ENCODE data around the gene SNX24. TPM values are rescaled to one million over a fixed set of nuclear protein-coding genes. Genes with fewer than 3 reads are reported as not detected.

The SNX24 gene
- total and polyA plus RNA-seq, 2 of the 4 experiments (the other 2 are of a cell fraction), result 13.8 to 15.0 TPM

DNA sequence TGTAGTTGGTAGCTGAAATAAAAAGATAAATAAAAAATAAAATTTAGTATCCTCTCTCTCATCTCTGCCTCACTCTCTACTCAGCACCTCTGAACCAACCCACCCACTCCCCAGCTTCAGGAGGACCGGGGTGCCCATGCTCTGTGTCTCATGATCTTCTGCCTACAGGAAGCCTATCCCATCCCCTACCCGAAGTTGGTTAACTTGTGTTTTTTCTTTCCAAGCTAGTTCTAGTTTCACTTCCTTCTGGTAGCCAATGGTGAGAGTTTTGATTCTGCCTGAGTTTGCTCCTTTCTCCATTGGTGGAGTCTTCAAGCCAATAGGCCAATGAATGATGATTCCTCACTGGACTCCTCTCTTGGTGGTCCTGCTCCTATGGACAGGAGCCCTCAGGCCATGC lies 32.1 kb downstream of the SNX24 start:
- no peak overlapping the region for H3K4ac ChIP-seq (ENCODE audit: low read depth, low read length)
- no peaks in the 10 kb centered on the region for H4K20me1 ChIP-seq (ENCODE audit: insufficient read depth, low read length)
- no peak overlapping the region for H3K9ac ChIP-seq (ENCODE audit: low read depth, low read length)
- H3K56ac ChIP-seq (ENCODE audit: extremely low read depth, insufficient read depth, low read length), result no peak overlapping the region
- in situ Hi-C loops (cut with MboI; ENCODE audit: low sequenced_read_pairs) (no loop called here), intact Hi-C loops (cut with micrococcal nuclease) (no loop called here), dilution Hi-C loops (cut with HindIII; ENCODE audit: low sequenced_read_pairs, unreplicated experiment) (no loop called here)
- no peak overlapping the region for H2BK5ac ChIP-seq (ENCODE audit: low read depth, low read length, poor library complexity, severe bottlenecking)
- DNase-seq (no peak), ATAC-seq (ENCODE audit: low read depth) (no peak)
- H3K36me3 ChIP-seq (ENCODE audit: control insufficient read depth, insufficient read depth, low read length), result no peaks in the 10 kb centered on the region
- no peak overlapping the region for H4K91ac ChIP-seq (ENCODE audit: insufficient read depth, low read depth, low read length)
- peaks cover 2% of the 10 kb centered on the region; the same call in 1 of the 2 replicates for H3K4me1 ChIP-seq (ENCODE audit: control insufficient read depth, insufficient read depth, low read length)
- no TSS peak for BruUV-seq (replicated peaks)
- H4K5ac ChIP-seq (ENCODE audit: low read depth, low read length), result no peak overlapping the region
- no peaks in the 10 kb centered on the region for H3K27me3 ChIP-seq (ENCODE audit: control insufficient read depth, insufficient read depth, low read length)
- no peak overlapping the region for H3K18ac ChIP-seq (ENCODE audit: low read depth, low read length)
- WGBS, 2 experiments (ENCODE audit: extremely low coverage in 2 of 2, insufficient read length in 1 of 2), result 100% methylated on average over 1 of the region's 2 CpGs; no CpG with 5 or more reads in 1 of the 2 experiments
- no peaks in the 10 kb centered on the region for H3K9me3 ChIP-seq (ENCODE audit: control insufficient read depth, insufficient read depth, low read length)
- no peak overlapping the region for H3K27ac ChIP-seq (ENCODE audit: insufficient read depth, low read length)
- TF ChIP-seq BHLHE40 (IDR thresholded peaks at IDR 0.05; ENCODE audit: low read depth, low read length) (no peak), RCOR1 (IDR thresholded peaks at IDR 0.05; ENCODE audit: insufficient replicate concordance, low read length) (no peak)
- TF ChIP-seq, protein P1, sequence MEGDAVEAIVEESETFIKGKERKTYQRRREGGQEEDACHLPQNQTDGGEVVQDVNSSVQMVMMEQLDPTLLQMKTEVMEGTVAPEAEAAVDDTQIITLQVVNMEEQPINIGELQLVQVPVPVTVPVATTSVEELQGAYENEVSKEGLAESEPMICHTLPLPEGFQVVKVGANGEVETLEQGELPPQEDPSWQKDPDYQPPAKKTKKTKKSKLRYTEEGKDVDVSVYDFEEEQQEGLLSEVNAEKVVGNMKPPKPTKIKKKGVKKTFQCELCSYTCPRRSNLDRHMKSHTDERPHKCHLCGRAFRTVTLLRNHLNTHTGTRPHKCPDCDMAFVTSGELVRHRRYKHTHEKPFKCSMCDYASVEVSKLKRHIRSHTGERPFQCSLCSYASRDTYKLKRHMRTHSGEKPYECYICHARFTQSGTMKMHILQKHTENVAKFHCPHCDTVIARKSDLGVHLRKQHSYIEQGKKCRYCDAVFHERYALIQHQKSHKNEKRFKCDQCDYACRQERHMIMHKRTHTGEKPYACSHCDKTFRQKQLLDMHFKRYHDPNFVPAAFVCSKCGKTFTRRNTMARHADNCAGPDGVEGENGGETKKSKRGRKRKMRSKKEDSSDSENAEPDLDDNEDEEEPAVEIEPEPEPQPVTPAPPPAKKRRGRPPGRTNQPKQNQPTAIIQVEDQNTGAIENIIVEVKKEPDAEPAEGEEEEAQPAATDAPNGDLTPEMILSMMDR (conservative IDR thresholded peaks at IDR 0.05; ENCODE audit: low read depth, low read length), result no peak
- no peak overlapping the region for H3K23ac ChIP-seq (ENCODE audit: low read depth, low read length)
- H3K4me2 ChIP-seq (ENCODE audit: low read depth, low read length), result no peak overlapping the region
- H4K8ac ChIP-seq (ENCODE audit: low read depth in 2 of 2, low read length in 2 of 2), result no peak overlapping the region
- no peak overlapping the region for H2BK15ac ChIP-seq (ENCODE audit: low read depth, low read length)
- no peak overlapping the region for H2BK120ac ChIP-seq (ENCODE audit: low read depth, low read length)
- peaks cover 26 to 36% of the 10 kb centered on the region in 2 experiments for H3K79me1 ChIP-seq (ENCODE audit: low read depth in 1 of 2, low read length in 2 of 2)
- H2AK9ac ChIP-seq (replicated peaks; ENCODE audit: low read depth, low read length, poor library complexity), result no peak overlapping the region
- 0 out of 2 replicates have a peak, but pooled peaks cover 5% of the 10 kb centered on the region for H3K9me1 ChIP-seq (ENCODE audit: insufficient read depth, low read length)
- H2AFZ ChIP-seq (replicated peaks; ENCODE audit: low read length, poor library complexity), result no peak overlapping the region
- no peak overlapping the region for H3K4me3 ChIP-seq (ENCODE audit: insufficient read depth, low read depth, low read length)
- H2BK20ac ChIP-seq (ENCODE audit: low read depth, low read length), result no peak overlapping the region
- ChIA-PET CTCF (no interaction called here), POLR2A (ENCODE audit: unreplicated experiment) (no interaction called here)
- no peak overlapping the region for H2AK5ac ChIP-seq (ENCODE audit: low read depth, low read length)
- H3K14ac ChIP-seq (replicated peaks; ENCODE audit: low read depth, low read length), result no peak overlapping the region
